ENCODE measurements around the gene POMGNT2.
"Not testable (repeated sequence)": the region's sequence is repeated elsewhere in the genome, so short reads cannot be mapped to it uniquely, and the experiment has no call there.

POMGNT2 gene

DNA sequence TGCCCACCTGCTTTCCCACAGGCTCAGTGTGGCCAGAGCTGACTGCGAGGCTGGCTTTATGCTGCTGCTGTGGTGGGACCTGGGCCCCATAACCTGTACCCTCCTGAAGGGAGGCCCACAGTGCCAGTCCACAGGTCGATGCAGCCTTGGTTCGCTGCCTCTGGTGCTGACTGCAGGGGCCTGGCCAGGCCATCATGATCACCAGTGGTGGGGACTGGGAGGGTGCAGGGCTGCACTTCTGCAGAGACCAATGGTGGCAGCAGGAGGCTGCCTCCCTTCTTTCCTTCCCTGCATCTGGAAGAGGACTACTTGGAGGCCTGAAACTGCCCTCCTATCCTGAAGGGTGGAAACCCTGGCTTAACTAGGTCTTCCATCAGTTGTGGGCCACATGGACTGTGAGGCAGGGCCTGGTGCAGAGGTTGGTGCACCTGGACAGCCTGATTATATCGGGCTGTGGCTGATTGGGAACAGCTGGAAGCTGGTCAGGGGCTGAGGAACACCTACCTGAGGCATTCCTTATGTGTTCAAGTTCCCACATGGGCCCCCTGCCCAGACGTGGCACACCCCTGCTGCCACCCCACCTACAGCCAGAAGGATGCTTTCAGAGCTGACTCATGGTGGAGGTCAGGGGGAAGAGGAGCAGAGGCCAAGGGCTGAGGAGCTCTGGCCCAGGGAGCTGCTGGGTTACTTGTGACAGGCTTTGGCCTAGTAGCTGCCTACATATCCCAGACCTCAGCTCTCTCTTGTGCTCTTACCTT lies 29.8 kb downstream of the POMGNT2 start:
- no peak for DNase-seq (ENCODE audit: low read depth in 2 of 2)

DNA sequence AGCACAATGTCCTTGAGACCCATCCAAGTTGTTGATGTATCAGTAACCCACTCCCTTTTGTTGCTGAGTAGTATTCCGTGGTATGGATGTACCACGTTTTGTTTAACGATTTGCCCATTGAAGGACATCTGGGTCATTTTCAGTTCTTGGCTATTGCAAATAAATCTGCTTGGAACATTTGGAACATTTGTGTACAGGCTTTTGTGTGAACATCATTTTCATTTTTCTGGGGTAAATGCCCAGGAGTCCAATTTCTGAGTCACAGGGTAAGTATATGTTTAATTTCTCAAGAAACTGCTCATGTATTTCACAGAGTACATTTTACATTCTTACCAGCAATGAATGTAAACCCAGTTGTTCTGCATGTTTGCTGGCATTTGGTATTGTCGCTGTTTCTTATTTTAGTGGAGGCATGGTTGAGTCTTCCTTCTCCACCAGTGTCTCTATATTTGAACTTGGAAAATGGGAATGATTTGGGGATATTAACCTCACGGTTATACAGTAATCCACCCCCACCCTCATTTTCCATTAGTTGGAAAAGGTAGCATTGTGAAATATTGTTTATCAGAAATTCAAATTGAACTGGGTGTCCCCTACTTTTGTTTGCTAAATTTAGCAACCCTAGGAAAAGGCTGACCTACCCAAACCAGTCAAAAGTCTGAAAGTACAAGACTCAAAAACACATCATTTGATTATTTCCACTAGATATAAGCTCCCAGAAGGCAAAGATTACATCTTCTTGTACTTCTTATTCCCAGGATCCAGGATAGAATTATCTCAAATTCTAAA lies 30.8 kb downstream of the POMGNT2 start:
- no peak for DNase-seq (ENCODE audit: low read depth in 2 of 2)

DNA sequence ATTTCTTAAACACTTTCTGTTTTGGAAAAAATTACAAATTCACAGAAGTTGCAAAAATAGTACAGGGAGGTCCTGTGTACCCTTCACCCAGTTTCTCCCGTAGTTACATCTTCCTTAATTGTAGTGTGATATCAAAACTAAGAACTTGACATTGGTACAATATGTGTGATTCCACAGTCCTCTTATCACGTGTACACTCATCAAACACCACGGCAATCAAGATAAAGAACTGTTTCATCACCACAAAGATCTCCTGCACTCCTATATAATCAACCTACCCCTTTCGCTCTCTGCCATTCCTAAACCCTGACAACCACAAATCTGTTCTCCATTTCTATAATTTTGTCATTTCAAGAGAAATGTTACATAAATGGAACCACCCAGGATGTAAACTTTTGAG lies 31.4 kb downstream of the POMGNT2 start:
- no peak for DNase-seq (ENCODE audit: low read depth in 2 of 2)

DNA sequence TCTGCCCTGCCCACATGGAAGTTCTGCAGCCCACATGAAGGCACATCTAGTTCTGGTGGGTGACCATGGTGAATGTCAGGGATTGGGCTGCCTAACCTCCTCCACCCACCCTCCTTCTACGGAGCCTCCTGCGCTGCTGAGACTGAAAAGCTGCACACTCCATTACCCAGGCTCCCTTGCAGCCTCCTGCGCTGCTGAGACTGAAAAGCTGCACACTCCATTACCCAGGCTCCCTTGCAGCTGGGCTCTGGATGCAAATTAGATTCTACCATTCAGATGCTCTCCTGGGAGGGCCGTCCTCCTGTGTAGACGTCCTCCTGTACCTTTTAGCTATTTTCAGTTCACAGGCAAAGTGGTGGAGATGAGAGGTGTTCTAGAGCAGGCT lies 32.1 kb downstream of the POMGNT2 start:
- DNase-seq (ENCODE audit: low read depth in 2 of 2): no peak

DNA sequence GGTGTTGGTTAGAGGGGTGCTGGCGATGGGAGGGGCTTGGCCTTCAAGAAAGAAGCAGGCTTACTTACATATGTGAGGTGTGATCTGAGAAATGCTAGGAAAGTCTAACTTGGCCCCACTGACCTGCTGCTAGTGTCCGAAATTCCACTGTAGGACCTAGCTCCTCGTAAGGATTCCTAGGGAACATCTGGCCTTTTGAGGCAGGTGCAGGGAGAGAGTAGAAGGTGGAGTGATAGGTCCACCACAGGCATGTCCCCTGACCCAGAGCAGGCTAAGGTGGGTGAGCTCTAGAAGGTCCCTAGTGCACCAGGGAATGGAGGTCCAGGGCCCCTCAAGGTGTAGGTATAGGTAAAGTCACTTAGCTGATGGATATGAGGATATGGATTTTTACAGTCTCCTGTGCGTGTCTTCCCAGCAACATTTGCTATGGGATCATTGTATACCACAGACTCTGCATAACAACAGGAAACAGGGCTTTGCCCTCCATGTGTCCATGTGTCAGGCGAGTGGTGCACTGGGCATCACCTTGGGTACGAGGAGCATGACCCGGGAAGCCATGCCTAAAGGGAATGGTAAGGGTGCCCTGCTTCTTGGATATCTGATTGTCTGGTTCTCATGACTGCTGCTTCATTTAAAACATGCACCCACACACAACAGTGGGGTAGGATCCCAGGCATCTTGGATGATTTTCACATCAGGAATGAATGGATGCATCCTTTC lies 32.6 kb downstream of the POMGNT2 start:
- DNase-seq (ENCODE audit: low read depth in 2 of 2): no peak

DNA sequence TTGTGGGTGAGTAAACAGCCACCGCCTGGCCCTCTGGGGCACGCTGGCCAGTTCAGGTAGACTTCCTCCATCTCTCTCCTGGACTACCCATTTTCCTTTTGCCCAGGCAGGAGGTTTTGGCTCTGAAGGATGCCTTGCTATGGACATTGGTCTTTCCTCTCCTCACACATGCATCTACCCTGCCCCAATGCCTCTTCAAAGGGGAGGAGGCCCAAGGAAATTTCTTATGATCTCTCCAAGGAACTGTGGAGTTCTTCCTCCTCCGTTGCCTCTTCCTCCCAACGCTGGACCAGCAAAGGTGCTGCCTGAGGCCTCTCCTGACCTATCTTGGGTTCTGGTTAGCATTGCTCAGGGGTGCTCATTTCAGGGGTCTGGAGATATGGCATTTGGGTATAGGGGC lies 33.5 kb downstream of the POMGNT2 start:
- DNase-seq (ENCODE audit: low read depth in 2 of 2): no peak

DNA sequence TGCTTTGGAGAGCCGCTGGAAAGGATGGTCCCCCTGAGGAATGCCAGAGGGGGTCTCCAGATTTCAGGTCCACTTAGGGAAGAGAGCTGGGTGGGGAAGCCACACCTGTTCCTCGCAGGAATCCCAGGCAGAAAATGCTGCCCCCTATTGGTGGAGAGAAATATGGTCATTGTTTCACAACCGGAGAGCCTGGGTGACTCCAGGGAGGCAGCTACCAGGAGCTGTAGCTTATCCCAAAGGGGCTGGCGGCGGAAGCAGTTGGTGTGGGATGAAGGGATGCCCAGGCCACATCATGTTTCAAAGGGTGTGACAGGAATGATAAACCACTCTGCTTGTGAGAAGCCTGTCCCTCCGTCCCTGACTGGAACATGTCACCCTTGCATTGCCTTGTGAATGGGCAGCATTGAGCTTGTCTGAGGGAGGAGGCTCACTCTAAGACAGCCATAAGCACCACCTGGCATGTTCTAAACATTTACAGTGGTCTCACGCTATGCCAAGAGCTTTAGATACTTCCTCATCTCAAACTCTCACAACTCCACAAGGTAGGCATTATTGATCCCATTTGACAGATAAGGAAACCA lies 34.5 kb downstream of the POMGNT2 start:
- DNase-seq (ENCODE audit: low read depth in 2 of 2): no peak

DNA sequence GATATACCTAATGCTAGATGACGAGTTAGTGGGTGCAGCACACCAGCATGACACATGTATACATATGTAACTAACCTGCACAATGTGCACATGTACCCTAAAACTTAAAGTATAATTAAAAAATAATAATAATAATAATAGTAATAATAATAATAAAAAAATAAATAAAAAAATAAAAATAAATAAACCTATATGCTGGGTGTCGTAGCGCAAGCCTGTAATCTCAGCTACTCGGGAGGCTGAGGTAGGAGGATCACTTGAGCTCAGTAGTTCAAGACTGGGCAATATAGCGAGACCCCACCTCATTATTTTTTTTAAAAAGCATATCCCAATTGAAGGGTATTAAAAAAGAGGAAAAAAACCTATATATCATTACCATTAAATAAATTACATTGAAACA lies 35.2 kb downstream of the POMGNT2 start:
- DNase-seq (ENCODE audit: low read depth in 2 of 2): not testable (repeated sequence)

DNA sequence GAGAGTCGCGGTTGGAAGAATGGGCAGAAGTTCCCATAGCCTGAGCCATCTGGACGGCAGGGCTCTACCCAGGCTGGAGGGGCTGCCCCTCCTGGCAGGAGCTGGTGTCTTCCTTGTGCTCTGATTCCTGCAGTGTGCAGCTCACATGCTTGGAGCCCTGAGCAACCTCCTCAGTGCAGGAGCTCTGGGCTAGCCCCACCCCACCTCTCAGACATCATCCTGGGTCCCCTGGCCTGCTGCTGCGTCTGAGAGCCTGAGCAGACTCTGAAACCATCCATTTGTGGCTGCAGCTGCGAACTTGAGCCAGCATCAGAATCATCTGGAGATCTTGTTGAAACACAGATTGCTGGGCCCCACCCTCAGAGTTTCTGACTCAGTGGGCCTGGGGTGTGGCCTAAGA lies 42.8 kb downstream of the POMGNT2 start:
- DNase-seq (ENCODE audit: low read depth in 2 of 2): no peak

DNA sequence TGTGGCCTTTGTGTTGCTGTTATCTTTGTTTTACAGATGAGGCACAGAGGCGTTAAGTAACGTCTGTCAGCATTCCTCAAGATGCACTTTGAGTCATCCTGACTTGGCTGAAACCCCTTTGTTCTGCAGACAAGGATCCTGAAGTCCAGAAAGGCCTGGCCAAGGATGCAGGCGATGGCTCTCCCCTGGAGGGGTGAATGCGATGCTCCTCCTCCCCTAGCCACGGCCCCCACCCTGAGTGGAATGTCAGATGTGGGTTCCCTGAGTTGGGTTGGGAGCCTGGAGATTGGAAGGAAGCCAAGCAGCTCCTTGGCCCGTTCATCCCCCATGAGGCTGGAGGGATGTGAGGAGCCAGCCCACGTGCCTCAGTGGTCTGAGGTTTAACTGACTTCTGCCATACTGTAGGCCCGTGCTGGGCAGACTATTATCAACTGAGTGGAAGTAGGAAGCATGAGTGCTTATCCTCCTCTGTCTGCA lies 43.3 kb downstream of the POMGNT2 start:
- no peak for DNase-seq (ENCODE audit: low read depth in 2 of 2)

DNA sequence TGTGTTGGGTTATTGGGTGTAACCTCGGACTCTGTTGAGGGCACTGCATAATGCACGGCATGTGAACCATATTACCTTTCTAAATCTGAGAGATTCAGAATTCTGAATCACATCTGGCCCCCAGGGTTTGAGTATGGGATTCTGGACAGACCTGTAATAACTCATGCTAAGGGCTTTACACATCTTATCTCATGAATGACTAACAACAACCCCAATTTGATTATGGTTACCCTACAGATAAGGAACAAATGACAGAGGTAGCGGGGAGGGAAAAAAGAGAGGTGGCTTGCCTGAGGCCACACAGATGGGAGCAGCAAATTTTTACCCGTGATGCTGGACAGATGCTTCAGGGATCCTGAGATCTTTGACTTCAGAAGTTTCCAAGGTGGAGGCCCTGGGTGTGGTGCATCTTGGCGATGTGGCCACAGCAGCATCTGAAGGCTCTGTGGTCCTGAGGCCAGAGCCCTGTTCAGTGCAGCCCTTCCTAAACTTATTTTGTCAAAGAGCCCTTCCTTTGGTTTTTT lies 43.8 kb downstream of the POMGNT2 start:
- DNase-seq (ENCODE audit: low read depth in 2 of 2): no peak

DNA sequence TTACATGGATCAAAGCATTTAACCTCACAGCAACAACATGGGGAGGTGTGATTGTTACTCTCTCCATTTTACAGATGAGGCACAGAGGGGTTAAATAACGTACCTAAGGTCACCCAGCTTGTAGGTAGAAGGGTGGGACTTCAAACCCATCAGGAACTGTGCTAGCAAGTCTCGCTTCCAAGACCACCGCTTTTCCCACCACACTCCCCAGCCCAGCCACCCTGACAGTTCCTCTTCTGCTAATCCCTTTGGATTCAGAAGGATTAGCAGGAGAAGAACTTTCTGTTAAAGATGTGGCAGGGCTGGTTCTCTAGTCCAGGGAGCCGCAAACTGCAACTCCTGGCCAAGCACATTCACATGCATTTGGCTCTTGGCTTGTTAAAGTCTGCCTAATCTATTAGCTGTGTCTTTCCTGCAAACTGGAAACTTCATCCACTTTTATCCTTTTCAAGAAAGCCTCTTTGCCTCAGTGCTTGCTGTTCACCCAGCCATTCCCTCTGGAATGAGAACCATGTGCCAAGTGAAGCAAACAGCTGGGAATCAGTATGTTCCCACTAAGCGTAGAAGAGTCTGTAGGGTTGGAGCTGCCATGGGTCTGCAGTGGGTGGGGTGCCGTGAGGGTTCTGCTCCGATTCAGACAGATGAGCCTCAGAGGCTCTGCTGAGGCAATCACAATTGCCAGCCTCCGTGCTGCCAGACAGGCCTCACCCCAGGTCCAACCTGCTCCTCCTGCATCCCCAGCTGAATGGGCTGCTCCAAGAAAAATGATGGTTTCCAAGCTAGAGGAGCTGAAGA lies 44.6 kb downstream of the POMGNT2 start:
- DNase-seq (ENCODE audit: low read depth in 2 of 2): no peak

DNA sequence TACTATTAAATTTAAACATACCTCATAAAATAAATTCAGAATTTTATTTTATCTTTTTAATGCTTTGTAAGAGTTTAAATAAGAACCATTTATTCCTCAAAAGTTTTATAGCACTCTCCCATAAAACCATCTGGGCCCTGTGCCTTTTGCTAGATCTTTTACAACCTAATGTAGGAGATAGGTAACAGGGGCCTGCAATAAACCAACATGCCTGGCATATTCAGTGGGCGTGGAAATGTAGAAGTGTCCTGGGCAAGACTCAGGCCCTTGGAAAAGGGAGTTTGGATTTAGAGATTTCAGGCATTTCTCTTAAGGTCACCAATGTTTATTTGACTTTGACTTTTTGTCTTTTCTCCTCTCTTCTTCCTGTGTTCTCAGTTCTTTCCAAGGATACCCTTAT lies 46.4 kb downstream of the POMGNT2 start:
- DNase-seq (ENCODE audit: low read depth in 2 of 2): no peak

DNA sequence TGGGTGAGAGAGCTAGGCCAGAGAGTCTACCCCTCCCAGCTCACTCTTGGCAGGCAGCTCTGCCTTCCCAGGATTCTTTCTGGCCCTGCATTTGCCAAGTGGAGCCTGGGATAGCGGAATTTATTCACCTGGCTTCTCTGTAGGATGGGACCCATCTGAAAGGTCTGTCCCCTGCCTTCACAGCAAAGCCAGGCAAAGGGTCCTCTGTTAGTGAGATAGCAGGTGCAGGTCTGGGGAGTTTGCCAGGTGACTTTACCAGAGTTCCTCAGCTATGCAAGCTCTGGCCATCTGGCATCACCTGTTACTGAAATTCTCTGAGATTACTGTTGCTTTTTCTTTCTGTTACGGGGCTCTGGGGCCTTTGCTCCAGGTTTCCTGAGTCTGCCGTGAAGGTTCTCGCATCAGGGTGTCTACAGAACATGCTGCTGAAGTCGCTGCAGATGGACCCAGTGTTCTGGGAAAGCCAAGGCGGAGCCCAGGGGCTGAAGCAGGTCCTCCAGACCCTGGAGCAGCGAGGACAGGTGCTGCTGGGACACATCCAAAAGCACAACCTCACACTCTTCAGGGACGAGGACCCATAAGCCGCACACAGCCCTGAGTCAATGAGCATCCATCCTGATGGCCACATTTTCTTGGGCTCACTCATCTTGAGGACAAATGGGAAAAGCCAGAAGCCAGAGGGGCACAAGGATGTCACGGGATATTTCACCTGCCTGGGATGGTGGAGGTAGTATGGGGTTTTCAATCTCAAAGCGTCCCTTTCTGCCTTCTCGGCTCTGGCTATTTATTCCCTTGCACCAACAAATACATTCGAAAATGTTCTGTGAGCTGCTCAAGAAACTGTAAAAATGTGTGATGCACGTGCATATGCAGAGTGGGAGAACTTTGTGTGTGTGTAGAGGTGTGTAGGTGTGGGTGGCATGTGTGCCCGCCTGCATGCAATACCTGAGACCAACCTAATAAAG lies 49.8 kb downstream of the POMGNT2 start:
- DNase-seq (ENCODE audit: low read depth in 2 of 2): no peak

DNA sequence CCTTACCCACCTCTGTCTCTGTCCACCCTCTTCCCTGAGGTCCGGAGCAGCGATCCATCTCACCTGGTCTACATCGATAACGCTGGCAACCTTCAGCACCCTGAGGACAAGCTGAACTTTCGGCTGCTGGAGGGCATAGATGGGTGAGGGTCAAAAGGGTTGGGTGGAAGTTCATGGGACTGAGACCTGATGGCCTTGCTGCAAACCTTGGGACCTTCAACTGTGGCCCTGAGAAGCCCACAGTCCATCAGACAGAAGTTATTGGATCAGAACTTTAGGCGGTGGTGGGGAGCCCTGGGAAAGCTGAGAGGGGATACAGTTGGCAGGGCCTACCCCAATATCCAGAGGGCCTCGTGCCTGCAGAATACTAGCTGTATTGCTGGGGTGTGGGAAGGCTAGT lies 50.5 kb downstream of the POMGNT2 start:
- DNase-seq (ENCODE audit: low read depth in 2 of 2): no peak

DNA sequence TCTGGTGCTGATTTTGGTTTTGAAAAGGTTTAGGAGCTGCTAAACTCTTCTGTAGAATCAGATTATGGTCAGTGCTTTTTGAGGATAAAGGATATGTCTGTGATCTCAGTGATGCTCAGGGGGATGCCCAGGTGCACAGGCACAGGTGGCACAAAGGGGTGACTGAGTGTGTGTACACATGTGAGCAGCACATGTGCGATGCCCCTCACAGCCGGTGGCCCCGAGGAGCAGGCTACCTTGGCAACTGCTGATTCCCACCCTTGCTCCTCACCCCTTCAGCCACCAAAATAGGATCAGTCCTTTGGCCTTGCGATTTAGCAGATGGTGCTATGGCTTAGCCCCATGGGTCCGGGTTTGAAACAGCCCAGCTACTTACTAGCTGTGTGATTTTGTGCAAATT lies 51.1 kb downstream of the POMGNT2 start:
- no peak for DNase-seq (ENCODE audit: low read depth in 2 of 2)

DNA sequence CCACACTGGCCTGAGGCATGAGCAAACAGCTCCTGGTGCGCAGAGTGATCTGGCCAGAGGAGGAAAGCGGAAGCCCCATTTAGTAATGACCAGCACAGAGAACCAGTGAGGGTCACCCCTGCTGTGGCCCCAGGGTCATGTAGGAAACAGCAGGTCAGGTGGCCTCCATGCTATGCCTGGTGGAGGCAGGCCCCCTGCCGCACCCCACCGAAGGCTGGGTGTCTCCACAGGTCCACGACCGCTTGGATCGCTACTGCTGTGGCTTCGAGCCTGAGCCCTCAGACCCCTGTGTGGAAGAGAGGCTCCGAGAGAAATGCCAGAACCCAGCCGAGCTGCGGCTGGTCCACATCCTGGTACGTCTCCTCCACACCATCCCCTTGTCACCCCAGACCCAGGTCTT lies 52.6 kb downstream of the POMGNT2 start:
- DNase-seq (ENCODE audit: low read depth in 2 of 2): no peak

DNA sequence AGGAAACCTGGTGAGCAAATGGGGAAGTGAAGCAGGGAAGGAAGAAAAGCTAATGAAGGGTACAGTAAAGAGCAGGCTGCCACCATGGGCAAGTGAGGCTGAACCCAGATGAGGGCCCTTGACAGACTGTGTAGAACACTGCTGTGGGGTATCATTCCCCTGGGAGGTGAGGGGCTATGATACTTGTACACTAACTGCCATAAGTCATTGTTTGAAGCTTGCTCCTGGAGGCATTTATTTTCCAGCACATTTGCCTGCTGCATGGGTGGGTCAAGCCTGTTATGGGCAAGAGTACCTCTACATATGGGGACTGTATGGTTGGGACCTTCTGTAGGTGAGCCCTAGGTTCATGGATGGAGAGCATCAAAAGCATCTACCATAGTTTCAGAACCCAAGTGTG lies 57.4 kb downstream of the POMGNT2 start:
- DNase-seq (ENCODE audit: low read depth in 2 of 2): no peak

DNA sequence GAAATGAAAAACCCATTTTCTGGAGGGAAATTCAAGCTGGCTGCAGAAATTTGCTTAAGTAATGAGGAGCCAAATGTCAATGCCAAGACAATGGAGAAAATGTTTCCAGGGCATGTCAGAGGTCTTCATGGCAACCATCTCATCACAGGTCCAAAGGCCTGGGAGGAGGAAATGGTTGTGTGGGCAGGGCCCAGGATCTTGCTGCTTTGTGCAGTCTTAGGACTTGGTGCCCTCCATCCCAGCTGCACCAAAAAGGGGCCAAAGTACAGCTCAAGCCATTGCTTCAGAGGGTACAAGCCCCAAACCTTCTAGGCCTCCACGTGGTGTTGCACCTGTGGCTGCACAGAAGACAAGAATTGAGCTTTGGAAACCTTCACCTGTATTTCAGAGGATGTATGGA lies 59.3 kb downstream of the POMGNT2 start:
- DNase-seq (ENCODE audit: low read depth in 2 of 2): no peak

DNA sequence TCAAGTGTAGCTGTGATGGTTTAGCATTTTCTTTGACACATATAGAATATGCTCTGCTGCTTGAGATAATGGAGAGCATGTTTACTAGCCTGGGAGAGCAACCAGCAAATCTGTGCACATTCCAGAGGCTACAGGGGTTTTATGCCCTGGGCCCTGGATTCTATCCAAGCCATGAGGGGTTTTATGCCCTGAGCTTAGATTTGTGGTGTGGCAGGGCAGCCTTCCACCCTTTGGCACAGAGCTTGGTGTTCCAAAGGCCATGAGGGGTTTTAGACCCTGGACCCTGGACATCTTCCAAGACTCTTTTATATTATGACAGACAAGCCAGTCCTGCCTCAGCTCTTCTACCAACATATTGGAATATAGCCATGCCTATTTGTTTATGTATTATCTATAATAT lies 60.8 kb downstream of the POMGNT2 start:
- DNase-seq (ENCODE audit: low read depth in 2 of 2): not testable (repeated sequence)
